Measurements from ENCODE around the gene MED13L. TPM values are rescaled to one million over a fixed set of nuclear protein-coding genes. Genes with fewer than 3 reads are reported as not detected.

The MED13L gene
- polyA plus RNA-seq, 1 donor (not counting 4 experiments of a cell fraction or from before 2014, with no cell fraction given): 31.7 TPM

GRCh38 chr12:115942346-115942745 lies 335.1 kb downstream of the MED13L start:
- Histone ChIP-seq H3K4me3 (ENCODE audit: control insufficient read depth in 2 of 3, extremely low read depth in 1 of 3, insufficient read depth in 2 of 3, low read depth in 1 of 3, low read length in 3 of 3) (no peak overlapping the region), H3K79me2 (ENCODE audit: control insufficient read depth, insufficient read depth, low read length) (no peaks in the 10 kb centered on the region), H3K27me3 (ENCODE audit: control insufficient read depth, extremely low read depth, insufficient read depth, low read length) (no peaks in the 10 kb centered on the region), H3K9me1 (ENCODE audit: control insufficient read depth, extremely low read depth, insufficient read depth, low read length) (no peaks in the 10 kb centered on the region), H3K4me1 (ENCODE audit: control insufficient read depth, extremely low read depth, insufficient read depth, low read length) (no peaks in the 10 kb centered on the region), H4K20me1 (ENCODE audit: control insufficient read depth, extremely low read depth, insufficient read depth, low read length) (peaks cover 2% of the 10 kb centered on the region), H3K4me2 (ENCODE audit: control insufficient read depth, extremely low read depth, insufficient read depth, low read depth, low read length) (no peak overlapping the region), H3K9ac (ENCODE audit: control insufficient read depth, extremely low read depth, insufficient read depth, low read length) (no peak overlapping the region), H3K36me3 (ENCODE audit: control insufficient read depth in 2 of 2, extremely low read depth in 1 of 2, insufficient read depth in 2 of 2, low read length in 2 of 2) (no peaks in the 10 kb centered on the region), H2AFZ (ENCODE audit: control insufficient read depth, low read length) (no peak overlapping the region), H3K27ac (ENCODE audit: control insufficient read depth, insufficient read depth, low read length) (no peak overlapping the region), H3K9me3 (ENCODE audit: control insufficient read depth, low read depth, low read length) (peaks cover 3% of the 10 kb centered on the region)
- no peak for TF ChIP-seq EZH2 (IDR thresholded peaks at IDR 0.05; ENCODE audit: low read length)
- TF ChIP-seq, protein P1, sequence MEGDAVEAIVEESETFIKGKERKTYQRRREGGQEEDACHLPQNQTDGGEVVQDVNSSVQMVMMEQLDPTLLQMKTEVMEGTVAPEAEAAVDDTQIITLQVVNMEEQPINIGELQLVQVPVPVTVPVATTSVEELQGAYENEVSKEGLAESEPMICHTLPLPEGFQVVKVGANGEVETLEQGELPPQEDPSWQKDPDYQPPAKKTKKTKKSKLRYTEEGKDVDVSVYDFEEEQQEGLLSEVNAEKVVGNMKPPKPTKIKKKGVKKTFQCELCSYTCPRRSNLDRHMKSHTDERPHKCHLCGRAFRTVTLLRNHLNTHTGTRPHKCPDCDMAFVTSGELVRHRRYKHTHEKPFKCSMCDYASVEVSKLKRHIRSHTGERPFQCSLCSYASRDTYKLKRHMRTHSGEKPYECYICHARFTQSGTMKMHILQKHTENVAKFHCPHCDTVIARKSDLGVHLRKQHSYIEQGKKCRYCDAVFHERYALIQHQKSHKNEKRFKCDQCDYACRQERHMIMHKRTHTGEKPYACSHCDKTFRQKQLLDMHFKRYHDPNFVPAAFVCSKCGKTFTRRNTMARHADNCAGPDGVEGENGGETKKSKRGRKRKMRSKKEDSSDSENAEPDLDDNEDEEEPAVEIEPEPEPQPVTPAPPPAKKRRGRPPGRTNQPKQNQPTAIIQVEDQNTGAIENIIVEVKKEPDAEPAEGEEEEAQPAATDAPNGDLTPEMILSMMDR (optimal IDR thresholded peaks at IDR 0.05 in 1 of 3, IDR thresholded peaks at IDR 0.05 in 1 of 3, conservative IDR thresholded peaks at IDR 0.05 in 1 of 3; ENCODE audit: extremely low read depth in 1 of 3, insufficient read depth in 2 of 3, low read length in 3 of 3): no peak
- FAIRE-seq (no peak), DNase-seq (ENCODE audit: low read depth, low spot score) (no peak)
- dilution Hi-C loops (cut with MboI; ENCODE audit: extremely low pct_ligation_motif_present, low sequenced_read_pairs): no loop called here

GRCh38 chr12:115941362-115941761 lies 336.1 kb downstream of the MED13L start:
- Histone ChIP-seq H3K9me3 (ENCODE audit: control insufficient read depth, low read depth, low read length) (peaks cover 3% of the 10 kb centered on the region), H3K4me2 (ENCODE audit: control insufficient read depth, extremely low read depth, insufficient read depth, low read depth, low read length) (no peak overlapping the region), H3K27ac (ENCODE audit: control insufficient read depth, insufficient read depth, low read length) (no peak overlapping the region), H3K9ac (ENCODE audit: control insufficient read depth, extremely low read depth, insufficient read depth, low read length) (no peak overlapping the region), H2AFZ (ENCODE audit: control insufficient read depth, low read length) (no peak overlapping the region), H4K20me1 (ENCODE audit: control insufficient read depth, extremely low read depth, insufficient read depth, low read length) (no peaks in the 10 kb centered on the region), H3K4me3 (ENCODE audit: control insufficient read depth in 2 of 3, extremely low read depth in 1 of 3, insufficient read depth in 2 of 3, low read depth in 1 of 3, low read length in 3 of 3) (no peak overlapping the region), H3K4me1 (ENCODE audit: control insufficient read depth, extremely low read depth, insufficient read depth, low read length) (no peaks in the 10 kb centered on the region), H3K79me2 (ENCODE audit: control insufficient read depth, insufficient read depth, low read length) (no peaks in the 10 kb centered on the region), H3K9me1 (ENCODE audit: control insufficient read depth, extremely low read depth, insufficient read depth, low read length) (no peaks in the 10 kb centered on the region), H3K36me3 (ENCODE audit: control insufficient read depth in 2 of 2, extremely low read depth in 1 of 2, insufficient read depth in 2 of 2, low read length in 2 of 2) (no peaks in the 10 kb centered on the region), H3K27me3 (ENCODE audit: control insufficient read depth, extremely low read depth, insufficient read depth, low read length) (no peaks in the 10 kb centered on the region)
- no peak for DNase-seq (ENCODE audit: low read depth, low spot score)
- FAIRE-seq: no peak
- TF ChIP-seq, protein P1 (optimal IDR thresholded peaks at IDR 0.05 in 1 of 3, IDR thresholded peaks at IDR 0.05 in 1 of 3, conservative IDR thresholded peaks at IDR 0.05 in 1 of 3; ENCODE audit: extremely low read depth in 1 of 3, insufficient read depth in 2 of 3, low read length in 3 of 3): no peak
- no peak for TF ChIP-seq EZH2 (IDR thresholded peaks at IDR 0.05; ENCODE audit: low read length)
- dilution Hi-C loops (cut with MboI; ENCODE audit: extremely low pct_ligation_motif_present, low sequenced_read_pairs): no loop called here

Measured in keratinocyte (primary cell).